Ishikawa (cell line): Measurements from ENCODE around the gene RETREG1.

Experiments
- CEBPB ChIP-seq: IDR thresholded peaks from 2 replicates; pipeline ENCODE4 v1.6.1; 2012
- CREB1 ChIP-seq: IDR thresholded peaks from 2 replicates; pipeline ENCODE4 v1.6.1; 2012; ENCODE audit warnings: low read depth
- EP300 ChIP-seq: IDR thresholded peaks from 2 replicates; pipeline ENCODE4 v1.6.1; 2012; ENCODE audit warnings: borderline replicate concordance
- FOXM1 ChIP-seq: IDR thresholded peaks from 2 replicates; pipeline ENCODE4 v1.6.1; 2012; ENCODE audit warnings: low read depth, borderline replicate concordance
- TAF1 ChIP-seq: IDR thresholded peaks from 2 replicates; pipeline ENCODE4 v1.6.1; 2012; ENCODE audit warnings: low read depth, mild to moderate bottlenecking
- TEAD4 ChIP-seq: IDR thresholded peaks from 2 replicates; pipeline ENCODE4 v1.6.1; 2012
- TF ChIP-seq, protein P1 (sequence below): IDR thresholded peaks from 2 replicates; pipeline ENCODE4 v1.6.1; 2012; ENCODE audit warnings: low read depth, mild to moderate bottlenecking
- TF ChIP-seq, protein P2 (sequence below): IDR thresholded peaks from 2 replicates; pipeline ENCODE4 v1.6.1; 2012

DNA sequence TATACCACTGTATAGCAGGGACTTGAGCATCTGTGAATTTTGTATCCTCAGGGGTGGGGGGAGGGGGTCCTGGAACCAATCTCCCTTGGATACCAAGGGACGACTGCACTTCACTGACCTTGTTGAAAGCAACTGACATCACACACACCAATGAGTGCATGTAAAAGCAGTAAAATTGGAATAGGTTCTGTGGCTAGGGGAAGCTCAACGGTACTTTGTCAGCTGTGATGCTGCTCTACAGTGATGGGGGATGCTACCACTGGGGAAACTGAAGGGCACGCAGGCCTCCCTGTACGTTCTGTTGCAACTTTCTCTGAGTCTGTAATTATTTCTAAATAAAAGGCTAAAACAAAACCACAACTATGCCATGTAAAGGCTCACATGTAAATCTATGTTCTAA is 47.0 kb upstream of the RETREG1 start:
- no peak for TF ChIP-seq TAF1
- no peak for TF ChIP-seq TEAD4
- TF ChIP-seq, protein P1, sequence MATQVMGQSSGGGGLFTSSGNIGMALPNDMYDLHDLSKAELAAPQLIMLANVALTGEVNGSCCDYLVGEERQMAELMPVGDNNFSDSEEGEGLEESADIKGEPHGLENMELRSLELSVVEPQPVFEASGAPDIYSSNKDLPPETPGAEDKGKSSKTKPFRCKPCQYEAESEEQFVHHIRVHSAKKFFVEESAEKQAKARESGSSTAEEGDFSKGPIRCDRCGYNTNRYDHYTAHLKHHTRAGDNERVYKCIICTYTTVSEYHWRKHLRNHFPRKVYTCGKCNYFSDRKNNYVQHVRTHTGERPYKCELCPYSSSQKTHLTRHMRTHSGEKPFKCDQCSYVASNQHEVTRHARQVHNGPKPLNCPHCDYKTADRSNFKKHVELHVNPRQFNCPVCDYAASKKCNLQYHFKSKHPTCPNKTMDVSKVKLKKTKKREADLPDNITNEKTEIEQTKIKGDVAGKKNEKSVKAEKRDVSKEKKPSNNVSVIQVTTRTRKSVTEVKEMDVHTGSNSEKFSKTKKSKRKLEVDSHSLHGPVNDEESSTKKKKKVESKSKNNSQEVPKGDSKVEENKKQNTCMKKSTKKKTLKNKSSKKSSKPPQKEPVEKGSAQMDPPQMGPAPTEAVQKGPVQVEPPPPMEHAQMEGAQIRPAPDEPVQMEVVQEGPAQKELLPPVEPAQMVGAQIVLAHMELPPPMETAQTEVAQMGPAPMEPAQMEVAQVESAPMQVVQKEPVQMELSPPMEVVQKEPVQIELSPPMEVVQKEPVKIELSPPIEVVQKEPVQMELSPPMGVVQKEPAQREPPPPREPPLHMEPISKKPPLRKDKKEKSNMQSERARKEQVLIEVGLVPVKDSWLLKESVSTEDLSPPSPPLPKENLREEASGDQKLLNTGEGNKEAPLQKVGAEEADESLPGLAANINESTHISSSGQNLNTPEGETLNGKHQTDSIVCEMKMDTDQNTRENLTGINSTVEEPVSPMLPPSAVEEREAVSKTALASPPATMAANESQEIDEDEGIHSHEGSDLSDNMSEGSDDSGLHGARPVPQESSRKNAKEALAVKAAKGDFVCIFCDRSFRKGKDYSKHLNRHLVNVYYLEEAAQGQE = no peak
- no peak for TF ChIP-seq CEBPB
- TF ChIP-seq EP300 = no peak
- no peak for TF ChIP-seq FOXM1
- TF ChIP-seq, protein P2, sequence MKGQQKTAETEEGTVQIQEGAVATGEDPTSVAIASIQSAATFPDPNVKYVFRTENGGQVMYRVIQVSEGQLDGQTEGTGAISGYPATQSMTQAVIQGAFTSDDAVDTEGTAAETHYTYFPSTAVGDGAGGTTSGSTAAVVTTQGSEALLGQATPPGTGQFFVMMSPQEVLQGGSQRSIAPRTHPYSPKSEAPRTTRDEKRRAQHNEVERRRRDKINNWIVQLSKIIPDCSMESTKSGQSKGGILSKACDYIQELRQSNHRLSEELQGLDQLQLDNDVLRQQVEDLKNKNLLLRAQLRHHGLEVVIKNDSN = no peak
- no peak for TF ChIP-seq CREB1
